ENCODE data around the gene ARSG.

ARSG gene

GRCh38 chr17:68343976-68344375 lies 52.7 kb downstream of the ARSG start:
- TF ChIP-seq EZH2phosphoT487 (conservative IDR thresholded peaks at IDR 0.05; ENCODE audit: low read length) (no peak), CTCF (IDR thresholded peaks at IDR 0.05; ENCODE audit: insufficient read depth, low read length, poor library complexity, severe bottlenecking) (no peak)
- H3K27ac ChIP-seq (ENCODE audit: low read depth, low read length), result no peak overlapping the region
- H3K27me3 ChIP-seq (ENCODE audit: low read length), result no peaks in the 10 kb centered on the region
- H3K4me3 ChIP-seq (ENCODE audit: insufficient read depth, low read length, poor library complexity, severe bottlenecking), result no peak overlapping the region
- H3F3A ChIP-seq (ENCODE audit: insufficient read depth), result peaks cover 8% of the 10 kb centered on the region; the same call in 1 of the 2 replicates
- no peaks in the 10 kb centered on the region for H3K36me3 ChIP-seq (ENCODE audit: low read length)
- H3K9ac ChIP-seq (ENCODE audit: low read length), result no peak overlapping the region
- no peaks in the 10 kb centered on the region for H3K9me3 ChIP-seq (ENCODE audit: insufficient read depth, low read length)
- H3K9me2 ChIP-seq (replicated peaks; ENCODE audit: insufficient read depth, low read length), result no peaks in the 10 kb centered on the region
- no peaks in the 10 kb centered on the region for H4K20me1 ChIP-seq (ENCODE audit: low read depth, low read length)
- no peaks in the 10 kb centered on the region for H3K79me2 ChIP-seq (ENCODE audit: insufficient read depth, low read length)
- H2AFZ ChIP-seq (ENCODE audit: low read depth, low read length, severe bottlenecking), result no peak overlapping the region
- no peak overlapping the region for H3K4me2 ChIP-seq (ENCODE audit: low read depth, low read length, poor library complexity, severe bottlenecking)

GRCh38 chr17:68344701-68345136 lies 53.4 kb downstream of the ARSG start:
- Histone ChIP-seq H3K27ac (ENCODE audit: low read depth, low read length) (no peak overlapping the region), H4K20me1 (ENCODE audit: low read depth, low read length) (no peaks in the 10 kb centered on the region), H3K4me2 (ENCODE audit: low read depth, low read length, poor library complexity, severe bottlenecking) (no peak overlapping the region), H3K9ac (ENCODE audit: low read length) (no peak overlapping the region), H3K79me2 (ENCODE audit: insufficient read depth, low read length) (no peaks in the 10 kb centered on the region), H2AFZ (ENCODE audit: low read depth, low read length, severe bottlenecking) (no peak overlapping the region), H3K9me2 (replicated peaks; ENCODE audit: insufficient read depth, low read length) (no peaks in the 10 kb centered on the region), H3F3A (ENCODE audit: insufficient read depth) (peaks cover 8% of the 10 kb centered on the region; the same call in 1 of the 2 replicates), H3K36me3 (ENCODE audit: low read length) (no peaks in the 10 kb centered on the region), H3K9me3 (ENCODE audit: insufficient read depth, low read length) (no peaks in the 10 kb centered on the region), H3K27me3 (ENCODE audit: low read length) (no peaks in the 10 kb centered on the region), H3K4me3 (ENCODE audit: insufficient read depth, low read length, poor library complexity, severe bottlenecking) (no peak overlapping the region)
- TF ChIP-seq EZH2phosphoT487 (conservative IDR thresholded peaks at IDR 0.05; ENCODE audit: low read length) (no peak), CTCF (IDR thresholded peaks at IDR 0.05; ENCODE audit: insufficient read depth, low read length, poor library complexity, severe bottlenecking) (no peak)

DNA sequence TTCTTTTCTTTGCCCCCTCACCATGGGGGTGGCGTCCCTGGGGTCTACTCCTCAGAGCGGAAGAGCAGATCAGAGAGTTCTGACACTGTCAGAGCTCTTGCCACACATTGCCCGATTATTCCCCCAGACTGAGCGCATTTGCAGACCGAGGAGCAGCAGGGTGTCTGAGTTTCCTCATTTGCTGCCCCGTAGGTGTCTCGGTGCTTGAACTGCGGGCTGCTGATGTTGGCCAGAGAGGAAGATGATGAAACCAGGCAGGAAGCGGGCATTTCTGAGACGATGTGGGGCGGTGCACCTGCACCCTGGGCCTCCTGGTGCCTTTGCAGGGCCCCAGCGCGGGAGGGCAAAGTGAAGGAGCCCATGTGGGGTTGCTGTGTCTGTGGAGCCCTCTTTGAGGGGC lies 55.2 kb downstream of the ARSG start:
- peak overlapping the region; percentile 63 for H3K9ac ChIP-seq (ENCODE audit: low read length)
- H4K20me1 ChIP-seq (ENCODE audit: low read depth, low read length), result no peaks in the 10 kb centered on the region
- H3K27me3 ChIP-seq (ENCODE audit: low read length), result no peaks in the 10 kb centered on the region
- no peaks in the 10 kb centered on the region for H3K36me3 ChIP-seq (ENCODE audit: low read length)
- peak overlapping the region; percentile 22 for H3K4me3 ChIP-seq (ENCODE audit: insufficient read depth, low read length, poor library complexity, severe bottlenecking)
- peak overlapping the region; percentile 90 for H3K27ac ChIP-seq (ENCODE audit: low read depth, low read length)
- H3K9me2 ChIP-seq (replicated peaks; ENCODE audit: insufficient read depth, low read length), result no peaks in the 10 kb centered on the region
- H3K4me2 ChIP-seq (ENCODE audit: low read depth, low read length, poor library complexity, severe bottlenecking), result peak overlapping the region; percentile 67
- H3K9me3 ChIP-seq (ENCODE audit: insufficient read depth, low read length), result no peaks in the 10 kb centered on the region
- H3K79me2 ChIP-seq (ENCODE audit: insufficient read depth, low read length), result no peaks in the 10 kb centered on the region
- TF ChIP-seq CTCF (IDR thresholded peaks at IDR 0.05; ENCODE audit: insufficient read depth, low read length, poor library complexity, severe bottlenecking) (no peak), EZH2phosphoT487 (conservative IDR thresholded peaks at IDR 0.05; ENCODE audit: low read length) (no peak)
- peak overlapping the region; percentile 69 for H2AFZ ChIP-seq (ENCODE audit: low read depth, low read length, severe bottlenecking)
- peaks cover 8% of the 10 kb centered on the region; the same call in 1 of the 2 replicates for H3F3A ChIP-seq (ENCODE audit: insufficient read depth)

Measured in SU-DHL-6 (cell line).